Measurements from ENCODE around the gene PACS2.

Gene PACS2

DNA sequence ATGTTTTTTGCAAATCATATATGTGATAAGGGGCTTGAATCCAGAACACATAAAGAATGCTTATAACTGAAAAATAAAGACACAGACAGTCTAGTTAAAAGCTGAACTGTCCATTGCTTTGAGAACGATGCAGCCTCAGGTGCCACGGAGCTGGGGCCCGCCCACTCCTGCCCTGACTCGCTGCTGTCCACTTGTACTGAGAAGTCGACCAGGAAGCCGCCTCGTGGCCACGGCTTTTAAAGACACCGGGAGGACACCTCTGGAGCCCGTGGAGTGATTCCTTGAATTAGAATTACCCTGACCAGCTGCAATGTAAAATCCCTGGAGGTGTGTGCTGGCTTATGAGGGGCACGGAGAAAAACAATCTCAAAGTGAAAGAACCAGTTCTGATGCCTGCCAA is 59.8 kb downstream of the PACS2 start:
- TF ChIP-seq, protein P1, sequence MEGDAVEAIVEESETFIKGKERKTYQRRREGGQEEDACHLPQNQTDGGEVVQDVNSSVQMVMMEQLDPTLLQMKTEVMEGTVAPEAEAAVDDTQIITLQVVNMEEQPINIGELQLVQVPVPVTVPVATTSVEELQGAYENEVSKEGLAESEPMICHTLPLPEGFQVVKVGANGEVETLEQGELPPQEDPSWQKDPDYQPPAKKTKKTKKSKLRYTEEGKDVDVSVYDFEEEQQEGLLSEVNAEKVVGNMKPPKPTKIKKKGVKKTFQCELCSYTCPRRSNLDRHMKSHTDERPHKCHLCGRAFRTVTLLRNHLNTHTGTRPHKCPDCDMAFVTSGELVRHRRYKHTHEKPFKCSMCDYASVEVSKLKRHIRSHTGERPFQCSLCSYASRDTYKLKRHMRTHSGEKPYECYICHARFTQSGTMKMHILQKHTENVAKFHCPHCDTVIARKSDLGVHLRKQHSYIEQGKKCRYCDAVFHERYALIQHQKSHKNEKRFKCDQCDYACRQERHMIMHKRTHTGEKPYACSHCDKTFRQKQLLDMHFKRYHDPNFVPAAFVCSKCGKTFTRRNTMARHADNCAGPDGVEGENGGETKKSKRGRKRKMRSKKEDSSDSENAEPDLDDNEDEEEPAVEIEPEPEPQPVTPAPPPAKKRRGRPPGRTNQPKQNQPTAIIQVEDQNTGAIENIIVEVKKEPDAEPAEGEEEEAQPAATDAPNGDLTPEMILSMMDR (IDR thresholded peaks at IDR 0.05), result no peak
- no peak for DNase-seq (ENCODE audit: low spot score)
- Histone ChIP-seq H3K27ac (no peak overlapping the region), H3K4me3 (no peak overlapping the region)

DNA sequence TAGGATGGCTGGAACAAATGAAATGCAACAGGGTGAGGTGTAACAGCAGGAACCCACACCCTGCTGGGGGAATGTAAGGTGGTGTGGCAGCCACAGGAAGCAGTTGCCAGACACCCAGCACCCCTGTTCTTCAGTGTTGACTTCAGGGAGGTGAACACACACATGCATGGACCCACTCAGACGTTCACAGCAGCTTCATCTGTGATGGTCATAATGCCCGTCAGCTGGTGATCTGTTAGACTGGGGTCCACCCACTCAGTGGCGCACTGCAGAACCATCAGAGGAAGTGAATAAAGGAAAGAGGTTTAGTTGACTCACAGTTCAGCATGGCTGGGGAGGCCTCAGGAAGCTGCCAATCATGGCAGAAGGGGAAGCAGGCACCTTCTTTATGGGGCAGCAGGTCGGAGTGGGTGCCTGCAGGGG is 61.1 kb downstream of the PACS2 start:
- no peak for DNase-seq (ENCODE audit: low spot score)
- H3K27ac ChIP-seq, result no peak overlapping the region
- H3K4me3 ChIP-seq, result no peak overlapping the region
- TF ChIP-seq, protein P1 (IDR thresholded peaks at IDR 0.05), result no peak

DNA sequence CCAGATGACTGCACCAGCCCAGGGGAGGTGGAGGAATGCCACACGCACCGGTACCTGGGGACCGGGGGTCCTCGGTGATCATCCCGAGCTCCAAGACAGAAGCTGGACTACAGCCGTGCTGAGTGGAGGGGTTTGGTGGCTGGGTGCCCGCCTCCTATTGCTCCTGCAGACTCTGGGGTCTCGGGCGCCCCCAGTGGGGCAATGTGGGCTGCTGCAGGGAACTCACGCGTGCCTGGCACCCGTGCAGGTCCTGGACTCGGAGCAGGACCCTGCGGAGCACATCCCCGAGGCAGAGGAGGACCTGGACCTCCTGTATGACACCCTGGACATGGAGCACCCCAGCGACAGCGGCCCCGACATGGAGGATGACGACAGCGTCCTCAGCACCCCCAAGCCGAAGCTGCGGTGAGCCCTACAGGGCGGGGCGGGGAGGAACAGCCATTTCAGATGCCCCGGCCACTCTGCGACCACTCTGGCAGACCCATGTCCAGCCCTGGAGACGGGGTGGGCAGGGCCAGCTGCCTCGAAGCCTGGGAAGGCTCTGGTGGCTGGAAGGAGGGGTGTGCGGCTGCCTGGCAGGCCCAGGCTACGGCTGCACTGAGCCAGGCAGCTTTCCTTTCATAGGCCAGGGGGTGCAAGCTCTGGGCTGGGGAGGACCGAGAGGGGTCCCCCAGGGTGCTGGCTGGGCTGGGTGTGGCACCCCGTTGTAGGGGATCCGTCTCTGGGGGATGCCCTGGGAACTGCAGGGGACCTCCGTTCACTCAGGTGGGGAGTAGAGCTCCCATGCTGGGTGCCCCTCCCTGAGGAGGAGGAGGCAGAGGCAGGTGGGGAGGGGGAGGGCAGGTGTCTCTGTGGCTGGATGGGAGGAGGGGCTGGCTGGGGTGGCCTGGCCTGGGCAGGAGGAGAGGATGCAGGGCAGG is 62.2 kb downstream of the PACS2 start:
- Histone ChIP-seq H3K4me3 (no peak overlapping the region), H3K27ac (no peak overlapping the region)
- no peak for DNase-seq (ENCODE audit: low spot score)
- TF ChIP-seq, protein P1 (IDR thresholded peaks at IDR 0.05), result no peak

DNA sequence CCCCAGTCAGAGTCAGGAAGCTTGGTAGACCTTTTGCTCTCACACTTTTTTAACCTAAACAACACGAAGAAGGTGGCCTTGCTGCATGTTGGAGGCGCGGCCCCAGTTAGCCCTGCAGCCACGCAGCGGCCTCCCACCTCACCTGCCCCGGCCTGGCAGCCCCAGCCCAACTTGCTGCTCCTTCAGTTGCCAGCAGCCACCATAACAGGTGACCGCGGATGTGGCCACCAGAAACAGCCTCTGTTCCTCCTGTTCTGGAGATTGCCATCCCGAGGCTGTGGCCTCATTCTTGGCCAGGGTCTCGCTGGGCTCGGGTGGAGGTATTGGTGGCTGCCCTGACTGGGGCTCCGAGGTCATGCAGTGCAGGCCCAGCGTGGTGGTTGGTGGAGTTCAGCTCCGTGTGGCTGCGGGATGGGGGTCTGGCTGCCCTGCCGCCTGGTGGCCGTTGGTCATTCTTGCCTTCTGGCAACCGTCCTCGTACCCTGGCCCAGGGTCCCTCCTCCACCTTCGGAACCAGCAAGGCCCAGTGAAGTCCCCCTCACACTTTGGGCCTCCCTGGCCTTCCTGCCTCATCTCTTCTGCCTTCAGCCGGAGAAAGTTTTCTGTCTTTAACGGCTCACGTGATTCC is 63.1 kb downstream of the PACS2 start:
- no peak overlapping the region for H3K27ac ChIP-seq
- no peak for DNase-seq (ENCODE audit: low spot score)
- no peak overlapping the region for H3K4me3 ChIP-seq
- TF ChIP-seq, protein P1 (IDR thresholded peaks at IDR 0.05), result no peak

DNA sequence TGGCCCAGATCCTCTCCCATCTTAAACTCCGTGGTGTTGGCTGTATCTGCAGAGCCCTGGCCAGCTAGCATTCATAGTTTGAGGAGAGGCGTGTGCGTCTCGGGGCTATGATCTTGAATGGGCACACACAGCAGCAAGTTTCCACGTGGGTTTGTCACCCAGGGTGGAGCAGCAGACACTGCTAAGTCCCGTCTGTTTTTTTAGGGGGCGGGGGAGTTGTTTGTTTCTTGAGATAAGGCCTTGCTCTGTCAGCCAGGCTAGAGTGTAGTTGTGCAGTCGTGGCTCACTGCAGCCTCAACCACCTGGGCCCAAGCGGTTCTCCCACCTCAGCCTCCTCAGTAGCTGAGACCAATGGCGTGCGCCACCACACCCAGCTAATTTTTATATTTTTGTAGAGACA is 63.7 kb downstream of the PACS2 start:
- no peak for DNase-seq (ENCODE audit: low spot score)
- TF ChIP-seq, protein P1 (IDR thresholded peaks at IDR 0.05), result no peak
- no peak overlapping the region for H3K27ac ChIP-seq
- H3K4me3 ChIP-seq, result no peak overlapping the region

DNA sequence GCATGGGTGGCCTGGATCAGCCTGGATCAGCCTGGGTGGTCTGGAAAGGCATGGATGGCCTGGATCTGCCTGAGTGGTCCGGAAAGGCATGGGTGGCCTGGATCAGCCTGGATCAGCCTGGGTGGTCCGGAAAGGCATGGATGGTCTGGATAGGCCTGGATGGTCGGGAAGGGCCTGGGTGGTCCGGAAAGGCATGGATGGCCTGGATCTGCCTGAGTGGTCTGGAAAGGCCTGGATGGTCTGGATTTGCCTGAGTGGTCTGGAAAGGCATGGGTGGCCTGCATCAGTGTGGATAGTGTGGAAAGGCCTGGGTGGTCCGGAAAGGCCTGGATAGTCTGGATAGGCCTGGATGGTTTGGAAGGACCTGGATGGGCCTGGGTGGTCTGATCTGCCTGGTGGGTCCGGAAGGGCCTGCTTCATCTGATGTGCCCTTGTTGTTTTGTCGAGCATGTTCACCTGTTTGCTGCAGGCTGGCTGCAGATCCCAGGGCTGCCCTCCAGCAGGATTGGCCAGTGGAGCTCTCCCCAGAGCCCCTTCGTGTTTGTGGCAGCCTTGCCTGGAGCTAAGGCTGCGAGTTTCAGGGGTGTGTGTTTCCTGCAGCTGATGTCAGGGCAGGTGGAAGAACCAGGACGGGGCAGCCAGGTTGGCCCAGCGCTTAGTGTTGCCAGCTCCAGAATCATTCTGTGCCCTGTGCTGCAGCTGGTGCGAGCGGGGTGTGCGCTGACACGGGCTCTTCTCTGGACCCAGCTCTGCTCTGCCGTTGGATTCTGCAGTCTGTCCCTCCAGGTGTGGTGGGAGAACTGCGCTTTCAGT is 64.5 kb downstream of the PACS2 start:
- TF ChIP-seq, protein P1 (IDR thresholded peaks at IDR 0.05), result no peak
- no peak for DNase-seq (ENCODE audit: low spot score)

More for the DNA sequence above, 64.5 kb downstream of the PACS2 start:
- no peak overlapping the region for H3K4me3 ChIP-seq
- no peak overlapping the region for H3K27ac ChIP-seq
